ENCODE data around the gene DHRS4L2. TPM values are rescaled to one million over a fixed set of nuclear protein-coding genes. Genes with fewer than 3 reads are reported as not detected.
"Not testable (repeated sequence)": the region's sequence is repeated elsewhere in the genome, so short reads cannot be mapped to it uniquely, and the experiment has no call there.

The DHRS4L2 gene
- total RNA-seq, 1 donor from 2014 or later = 15.7 TPM

DNA sequence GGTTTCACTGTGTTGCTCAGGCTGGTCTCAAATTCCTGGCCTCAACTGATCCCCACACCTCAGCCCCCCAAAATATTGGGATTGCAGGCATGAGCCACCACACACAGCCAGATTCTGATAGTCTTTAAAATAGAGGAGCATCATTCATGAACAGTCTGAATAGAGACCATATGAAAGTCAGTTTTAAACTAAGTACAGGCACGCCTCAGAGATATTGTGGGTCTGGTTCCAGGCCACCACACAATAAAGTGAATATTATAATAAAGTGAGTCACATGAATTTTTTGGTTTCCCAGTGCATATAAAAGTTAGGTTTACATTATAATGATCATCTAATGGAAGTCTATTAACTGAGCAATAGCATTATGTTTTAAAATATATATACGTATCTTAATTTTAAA is 27.0 kb upstream of the DHRS4L2 start:
- H3K36me3 ChIP-seq; H3K9me3 ChIP-seq (replicated peaks); H3K27me3 ChIP-seq (ENCODE audit: low read depth); H3K4me1 ChIP-seq; intact Hi-C loops (cut with micrococcal nuclease); DNase-seq; H3K27ac ChIP-seq (replicated peaks); H3K4me3 ChIP-seq: not testable (repeated sequence)

DNA sequence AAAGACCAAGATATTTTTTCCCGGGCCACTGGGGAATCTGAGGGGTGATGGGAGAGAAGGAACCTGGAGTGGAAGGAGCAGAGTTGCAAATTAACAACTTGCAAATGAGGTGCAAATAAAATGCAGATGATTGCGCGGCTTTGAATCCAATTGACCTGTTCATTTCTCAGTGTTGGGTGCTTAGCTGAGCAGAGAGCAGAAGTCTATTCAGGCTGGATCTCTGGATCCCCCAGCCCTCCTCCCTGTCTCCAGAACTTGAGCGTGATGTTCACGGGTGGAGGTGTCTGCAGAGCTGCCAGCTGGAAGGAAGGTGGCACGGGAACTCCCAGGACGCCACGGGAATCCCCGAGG is 19.6 kb upstream of the DHRS4L2 start:
- H3K36me3 ChIP-seq; H3K27me3 ChIP-seq (ENCODE audit: low read depth); H3K27ac ChIP-seq (replicated peaks); DNase-seq; H3K9me3 ChIP-seq (replicated peaks); intact Hi-C loops (cut with micrococcal nuclease); H3K4me1 ChIP-seq: not testable (repeated sequence)
- H3K4me3 ChIP-seq = peak overlapping the region; percentile 56

DNA sequence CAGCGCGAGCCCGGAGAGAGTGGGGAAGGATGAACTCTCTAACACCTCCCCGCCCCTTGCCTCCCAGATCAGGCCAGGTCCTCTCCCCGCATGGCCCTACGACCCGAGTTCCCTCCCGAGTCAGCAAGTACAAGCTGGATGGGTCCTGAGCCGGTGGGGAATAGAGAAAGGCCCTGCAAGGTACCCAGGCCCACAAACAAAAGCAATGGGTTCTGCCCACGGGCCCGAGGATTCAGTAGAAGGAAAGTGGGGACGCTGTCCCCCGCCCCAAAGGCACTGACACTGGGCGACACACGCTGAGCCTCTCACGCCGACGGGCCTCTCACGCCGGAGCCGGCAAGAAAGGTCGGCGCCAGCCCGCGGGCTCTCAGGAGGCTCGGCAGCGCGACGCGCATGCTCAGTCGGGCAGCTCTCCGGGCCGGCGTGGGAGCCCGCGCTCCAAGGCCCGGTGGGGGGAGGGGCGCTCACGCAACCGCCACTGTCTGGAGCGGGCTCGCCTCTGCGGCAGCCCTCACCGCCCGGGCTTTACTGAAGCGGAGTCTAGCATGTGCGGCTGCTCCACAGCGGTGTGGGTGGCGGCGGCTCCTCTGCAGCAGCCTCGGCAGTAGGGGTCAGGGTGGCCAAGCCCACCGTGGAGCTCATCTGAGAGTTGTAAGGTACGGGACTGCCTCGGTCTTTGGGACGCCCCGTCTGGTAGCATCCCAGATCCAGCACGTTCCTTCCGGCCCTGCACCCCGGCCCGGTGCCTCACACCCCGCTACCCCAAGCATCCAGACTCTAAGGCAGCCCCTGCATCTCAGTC is 19.0 kb upstream of the DHRS4L2 start:
- DNase-seq = peak; percentile 50
- H3K36me3 ChIP-seq; H3K27me3 ChIP-seq (ENCODE audit: low read depth); H3K4me1 ChIP-seq; H3K27ac ChIP-seq (replicated peaks); H3K9me3 ChIP-seq (replicated peaks): not testable (repeated sequence)
- H3K4me3 ChIP-seq = peak overlapping the region; percentile 56
- intact Hi-C loops (cut with micrococcal nuclease) = loop anchor here (5.0 kb wide), 1 partner anchor 48 kb away; no protein-coding TSS in a partner anchor

DNA sequence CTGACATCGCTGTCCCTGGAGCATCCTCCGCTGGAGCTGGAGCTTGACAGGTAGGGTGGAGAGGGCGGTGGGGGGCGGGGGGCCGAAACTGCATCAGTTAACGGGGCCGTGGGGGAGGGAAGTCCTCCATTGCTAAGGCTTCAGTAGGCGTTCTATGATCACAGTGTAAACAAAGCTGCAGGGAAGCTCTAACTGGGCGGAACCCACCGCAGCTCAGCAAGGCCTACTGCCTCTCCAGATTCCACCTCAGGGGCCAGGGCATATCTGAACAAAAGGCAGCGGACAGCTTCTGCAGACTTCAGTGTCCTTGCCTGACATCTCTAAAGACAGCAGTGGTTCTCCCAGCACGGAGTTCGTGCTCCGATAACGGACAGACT is 18.5 kb upstream of the DHRS4L2 start:
- not testable (repeated sequence) for H3K4me1 ChIP-seq; H3K27ac ChIP-seq (replicated peaks); H3K27me3 ChIP-seq (ENCODE audit: low read depth); H3K9me3 ChIP-seq (replicated peaks); H3K36me3 ChIP-seq; DNase-seq
- intact Hi-C loops (cut with micrococcal nuclease) = loop anchor here (5.0 kb wide), 1 partner anchor 47 kb away; no protein-coding TSS in a partner anchor
- H3K4me3 ChIP-seq = peak overlapping the region; percentile 56

DNA sequence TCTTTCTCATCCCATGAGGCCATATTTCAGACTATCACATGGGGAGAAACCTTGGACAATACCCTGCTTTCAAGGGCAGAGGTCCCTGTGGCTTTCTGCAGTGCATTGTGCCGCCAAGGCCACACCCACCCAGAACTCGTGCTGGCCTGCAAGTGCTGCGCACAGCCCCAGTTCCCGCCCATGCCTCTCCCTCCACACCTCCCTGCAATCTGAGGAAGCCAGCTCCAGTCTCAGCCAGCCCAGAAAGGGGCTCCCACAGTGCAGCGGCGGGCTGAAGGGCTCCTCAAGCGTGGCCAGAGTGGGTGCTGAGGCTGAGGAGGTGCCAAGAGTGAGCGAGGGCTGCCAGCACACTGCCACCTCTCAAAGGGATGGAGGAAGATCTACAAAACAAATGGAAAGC is 15.6 kb upstream of the DHRS4L2 start:
- not testable (repeated sequence) for H3K27ac ChIP-seq (replicated peaks); DNase-seq; H3K9me3 ChIP-seq (replicated peaks); H3K4me3 ChIP-seq; H3K4me1 ChIP-seq; H3K36me3 ChIP-seq; H3K27me3 ChIP-seq (ENCODE audit: low read depth)
- intact Hi-C loops (cut with micrococcal nuclease) = loop anchor here (5.0 kb wide), 1 partner anchor 44 kb away; no protein-coding TSS in a partner anchor

DNA sequence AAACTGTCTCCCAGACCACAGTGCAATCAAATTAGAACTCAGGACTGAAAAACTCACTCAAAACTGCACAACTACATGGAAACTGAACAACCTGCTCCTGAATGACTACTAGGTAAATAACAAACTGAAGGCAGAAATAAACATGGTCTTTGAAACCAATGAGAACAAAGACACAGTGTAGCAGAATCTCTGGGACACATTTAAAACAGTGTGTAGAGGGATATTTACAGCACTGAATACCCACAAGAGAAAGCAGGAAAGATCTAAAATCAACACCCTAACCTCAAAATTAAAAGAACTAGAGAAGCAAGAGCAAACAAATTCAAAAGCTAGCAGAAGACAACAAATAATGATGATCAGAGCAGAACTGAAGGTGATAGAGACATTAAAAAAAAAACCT is 14.7 kb upstream of the DHRS4L2 start:
- not testable (repeated sequence) for H3K36me3 ChIP-seq; H3K27me3 ChIP-seq (ENCODE audit: low read depth); DNase-seq; H3K4me3 ChIP-seq; H3K4me1 ChIP-seq; H3K27ac ChIP-seq (replicated peaks); H3K9me3 ChIP-seq (replicated peaks)
- intact Hi-C loops (cut with micrococcal nuclease) = loop anchor here (5.0 kb wide), 1 partner anchor 43 kb away; no protein-coding TSS in a partner anchor

DNA sequence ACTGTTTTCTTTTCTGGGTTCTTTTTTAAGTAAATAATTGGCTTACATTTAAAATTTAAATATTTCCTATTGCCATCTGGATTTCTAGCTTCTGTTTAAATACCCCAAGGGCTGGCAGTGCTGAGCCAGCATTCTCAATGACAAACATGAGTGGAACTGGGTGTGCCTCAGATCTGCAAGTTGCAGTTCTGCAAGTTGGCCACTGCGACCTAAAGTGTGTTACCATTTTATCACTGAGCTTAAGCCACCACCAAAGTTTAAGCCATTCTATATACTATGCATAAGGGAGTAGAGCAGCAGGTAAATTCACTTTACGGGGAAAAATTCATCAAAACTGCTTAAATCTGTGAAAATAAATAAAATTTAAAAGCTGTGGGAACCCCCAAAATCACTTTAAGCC is 11.5 kb upstream of the DHRS4L2 start:
- H3K9me3 ChIP-seq (replicated peaks); H3K27me3 ChIP-seq (ENCODE audit: low read depth); H3K36me3 ChIP-seq; H3K27ac ChIP-seq (replicated peaks); H3K4me1 ChIP-seq; H3K4me3 ChIP-seq; intact Hi-C loops (cut with micrococcal nuclease); DNase-seq: not testable (repeated sequence)
- TF ChIP-seq, protein P1, sequence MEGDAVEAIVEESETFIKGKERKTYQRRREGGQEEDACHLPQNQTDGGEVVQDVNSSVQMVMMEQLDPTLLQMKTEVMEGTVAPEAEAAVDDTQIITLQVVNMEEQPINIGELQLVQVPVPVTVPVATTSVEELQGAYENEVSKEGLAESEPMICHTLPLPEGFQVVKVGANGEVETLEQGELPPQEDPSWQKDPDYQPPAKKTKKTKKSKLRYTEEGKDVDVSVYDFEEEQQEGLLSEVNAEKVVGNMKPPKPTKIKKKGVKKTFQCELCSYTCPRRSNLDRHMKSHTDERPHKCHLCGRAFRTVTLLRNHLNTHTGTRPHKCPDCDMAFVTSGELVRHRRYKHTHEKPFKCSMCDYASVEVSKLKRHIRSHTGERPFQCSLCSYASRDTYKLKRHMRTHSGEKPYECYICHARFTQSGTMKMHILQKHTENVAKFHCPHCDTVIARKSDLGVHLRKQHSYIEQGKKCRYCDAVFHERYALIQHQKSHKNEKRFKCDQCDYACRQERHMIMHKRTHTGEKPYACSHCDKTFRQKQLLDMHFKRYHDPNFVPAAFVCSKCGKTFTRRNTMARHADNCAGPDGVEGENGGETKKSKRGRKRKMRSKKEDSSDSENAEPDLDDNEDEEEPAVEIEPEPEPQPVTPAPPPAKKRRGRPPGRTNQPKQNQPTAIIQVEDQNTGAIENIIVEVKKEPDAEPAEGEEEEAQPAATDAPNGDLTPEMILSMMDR (IDR thresholded peaks at IDR 0.05; ENCODE audit: borderline replicate concordance) = peak; percentile 53

DNA sequence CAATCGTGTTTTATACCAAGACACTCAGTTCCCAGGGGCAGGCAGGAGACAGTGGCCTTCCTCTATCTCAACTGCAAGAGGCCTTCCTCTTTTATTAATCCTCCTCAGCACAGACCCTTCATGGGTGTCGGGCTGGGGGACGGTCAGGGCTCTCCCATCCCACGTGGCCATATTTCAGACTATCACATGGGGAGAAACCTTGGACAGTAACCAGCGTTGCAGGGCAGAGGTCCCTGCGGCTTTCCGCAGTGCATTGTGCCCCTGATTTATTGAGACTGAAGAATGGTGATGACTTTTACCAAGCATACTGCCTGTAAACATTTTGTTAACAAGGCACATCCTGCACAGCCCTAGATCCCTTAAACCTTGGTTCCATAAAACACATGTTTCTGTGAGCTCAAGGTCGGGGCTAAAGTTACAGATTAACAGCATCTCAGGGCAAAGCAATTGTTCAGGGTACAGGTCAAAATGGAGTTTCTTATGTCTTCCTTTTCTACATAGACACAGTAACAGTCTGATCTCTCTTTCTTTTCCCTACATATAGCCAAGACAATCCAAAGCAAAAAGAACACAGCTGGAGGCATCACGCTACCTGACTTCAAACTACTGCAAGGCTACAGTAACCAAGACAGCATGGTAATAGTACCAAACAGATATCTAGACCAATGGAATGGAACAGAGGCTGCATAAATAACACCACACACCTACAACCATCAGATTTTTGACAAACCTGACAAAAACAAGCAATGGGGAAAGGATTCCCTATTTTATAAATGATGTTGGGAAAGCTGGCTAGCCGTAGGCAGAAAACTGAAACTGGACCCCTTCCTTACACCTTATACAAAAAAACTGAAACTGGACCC is 6.5 kb upstream of the DHRS4L2 start:
- H3K9me3 ChIP-seq (replicated peaks); intact Hi-C loops (cut with micrococcal nuclease); H3K36me3 ChIP-seq; H3K27me3 ChIP-seq (ENCODE audit: low read depth); DNase-seq; H3K4me1 ChIP-seq; H3K27ac ChIP-seq (replicated peaks); H3K4me3 ChIP-seq: not testable (repeated sequence)

Data from left ventricle myocardium inferior (tissue), 1 donor.